Large intestine (tissue), 3 donors: Measurements from ENCODE around the gene RBP5. TPM values are rescaled to one million over a fixed set of nuclear protein-coding genes. Genes with fewer than 3 reads are reported as not detected.

ENCODE experiments used
- DNase-seq, 2 donors: peaks; one replicate each; pipeline versions ENCODE4 v3.0.0 to v3.0.0-alpha.2; 2013
- H3K27ac ChIP-seq: one replicate; pipeline ENCODE4 v1.5.1; 2013; ENCODE audit warnings: low read length
- H3K27me3 ChIP-seq: 2 replicates; pipeline ENCODE4 v1.6.1; 2013; ENCODE audit warnings: low read length; ENCODE audit not compliant: control insufficient read depth, insufficient read depth
- H3K36me3 ChIP-seq: 2 replicates; pipeline ENCODE4 v1.6.1; 2013; ENCODE audit warnings: low read length; ENCODE audit not compliant: control insufficient read depth, insufficient read depth
- H3K4me1 ChIP-seq: one replicate; pipeline ENCODE4 v1.6.1; 2013; ENCODE audit warnings: low read length; ENCODE audit not compliant: control insufficient read depth, insufficient read depth
- H3K4me3 ChIP-seq: one replicate; pipeline ENCODE4 v1.5.1; 2013; ENCODE audit warnings: low read length
- H3K9me3 ChIP-seq: one replicate; pipeline ENCODE4 v1.6.1; 2013; ENCODE audit warnings: mild to moderate bottlenecking, low read depth, low read length, moderate library complexity; ENCODE audit not compliant: control insufficient read depth
- WGBS: methylation state at CpG from one replicate; pipeline ENCODE4 v1.1.5; 2013; ENCODE audit warnings: low lambda C conversion rate; ENCODE audit not compliant: insufficient coverage; 5-methylcytosine and 5-hydroxymethylcytosine counted together
- polyA plus RNA-seq: library from polyadenylated mRNA; unstranded; fragments of 120-200 nt; gene quantifications from one replicate; pipeline ENCODE4 v1.2.1, GENCODE V29; 2013

RBP5 gene
- polyA plus RNA-seq, 1 donor = 25.7 TPM

GRCh38 chr12:7158781-7159609, 30.3 kb upstream of the RBP5 start:
- peaks cover 2% of the 10 kb centered on the region for H3K27me3 ChIP-seq
- no peaks in the 10 kb centered on the region for H3K9me3 ChIP-seq
- no CpG with 5 or more reads among the region's 10 CpGs for WGBS
- no peak overlapping the region for H3K4me3 ChIP-seq
- H3K36me3 ChIP-seq = peaks cover 22% of the 10 kb centered on the region
- H3K4me1 ChIP-seq = peaks cover 7% of the 10 kb centered on the region
- DNase-seq = no peak
- no peak overlapping the region for H3K27ac ChIP-seq

- Histone ChIP-seq H3K4me1 (peaks cover 7% of the 10 kb centered on the region), H3K36me3 (peaks cover 37% of the 10 kb centered on the region), H3K27me3 (no peaks in the 10 kb centered on the region), H3K4me3 (no peak overlapping the region), H3K9me3 (no peaks in the 10 kb centered on the region), H3K27ac (no peak overlapping the region)
- 100% methylated on average over 2 of the region's 17 CpGs for WGBS
- DNase-seq = no peak
Measured at GRCh38 chr12:7157391-7157790, 28.7 kb upstream of the RBP5 start.

GRCh38 chr12:7156259-7157197, 27.8 kb upstream of the RBP5 start:
- Histone ChIP-seq H3K4me1 (peaks cover 7% of the 10 kb centered on the region), H3K9me3 (no peaks in the 10 kb centered on the region), H3K27ac (no peak overlapping the region), H3K27me3 (no peaks in the 10 kb centered on the region), H3K4me3 (no peak overlapping the region), H3K36me3 (peaks cover 40% of the 10 kb centered on the region)
- no peak for DNase-seq
- WGBS = no CpG with 5 or more reads among the region's 24 CpGs

GRCh38 chr12:7155471-7156034, 26.9 kb upstream of the RBP5 start:
- H3K27ac ChIP-seq = peak overlapping the region; percentile 17
- H3K27me3 ChIP-seq = no peaks in the 10 kb centered on the region
- no peak overlapping the region for H3K4me3 ChIP-seq
- no peaks in the 10 kb centered on the region for H3K9me3 ChIP-seq
- H3K36me3 ChIP-seq = peaks cover 48% of the 10 kb centered on the region
- peaks cover 7% of the 10 kb centered on the region for H3K4me1 ChIP-seq
- peak; percentile 41 to 58 for DNase-seq
- no CpG with 5 or more reads among the region's 8 CpGs for WGBS

GRCh38 chr12:7154901-7155470, 26.3 kb upstream of the RBP5 start:
- Histone ChIP-seq H3K27ac (peak overlapping the region; percentile 17), H3K36me3 (peaks cover 53% of the 10 kb centered on the region)
- no peak for DNase-seq

GRCh38 chr12:7154042-7154441, 25.4 kb upstream of the RBP5 start:
- Histone ChIP-seq H3K9me3 (no peaks in the 10 kb centered on the region), H3K4me3 (no peak overlapping the region), H3K36me3 (peaks cover 63% of the 10 kb centered on the region), H3K4me1 (peaks cover 7% of the 10 kb centered on the region), H3K27ac (no peak overlapping the region), H3K27me3 (no peaks in the 10 kb centered on the region)
- WGBS = no CpG with 5 or more reads among the region's 6 CpGs
- DNase-seq = no peak

More at GRCh38 chr12:7154901-7155470, 26.3 kb upstream of the RBP5 start:
- no CpG with 5 or more reads among the region's 12 CpGs for WGBS
- H3K4me3 ChIP-seq = no peak overlapping the region
- no peaks in the 10 kb centered on the region for H3K9me3 ChIP-seq
- H3K4me1 ChIP-seq = peaks cover 7% of the 10 kb centered on the region
- H3K27me3 ChIP-seq = no peaks in the 10 kb centered on the region

GRCh38 chr12:7152818-7153217, 24.1 kb upstream of the RBP5 start:
- Histone ChIP-seq H3K4me3 (no peak overlapping the region), H3K4me1 (peaks cover 7% of the 10 kb centered on the region), H3K27me3 (no peaks in the 10 kb centered on the region), H3K36me3 (peaks cover 64% of the 10 kb centered on the region), H3K9me3 (no peaks in the 10 kb centered on the region), H3K27ac (no peak overlapping the region)
- no CpG with 5 or more reads among the region's 4 CpGs for WGBS
- DNase-seq = no peak

GRCh38 chr12:7151532-7151931, 22.8 kb upstream of the RBP5 start:
- WGBS = 93% methylated on average over 3 of the region's 6 CpGs
- Histone ChIP-seq H3K4me1 (peaks cover 7% of the 10 kb centered on the region), H3K36me3 (peaks cover 61% of the 10 kb centered on the region), H3K4me3 (no peak overlapping the region), H3K9me3 (no peaks in the 10 kb centered on the region), H3K27ac (no peak overlapping the region), H3K27me3 (no peaks in the 10 kb centered on the region)
- DNase-seq = no peak

GRCh38 chr12:7150841-7151240, 22.2 kb upstream of the RBP5 start:
- DNase-seq = no peak
- Histone ChIP-seq H3K4me3 (no peak overlapping the region), H3K4me1 (peaks cover 3% of the 10 kb centered on the region), H3K36me3 (peaks cover 62% of the 10 kb centered on the region), H3K9me3 (no peaks in the 10 kb centered on the region), H3K27ac (no peak overlapping the region), H3K27me3 (no peaks in the 10 kb centered on the region)
- no CpG with 5 or more reads among the region's 6 CpGs for WGBS

GRCh38 chr12:7150356-7150755, 21.7 kb upstream of the RBP5 start:
- WGBS = no CpG with 5 or more reads among the region's 12 CpGs

More at GRCh38 chr12:7150356-7150755, 21.7 kb upstream of the RBP5 start:
- Histone ChIP-seq H3K36me3 (peaks cover 62% of the 10 kb centered on the region), H3K4me3 (no peak overlapping the region), H3K9me3 (no peaks in the 10 kb centered on the region), H3K4me1 (no peaks in the 10 kb centered on the region), H3K27ac (no peak overlapping the region), H3K27me3 (no peaks in the 10 kb centered on the region)
- no peak for DNase-seq
